Activated naive CD8-positive, alpha-beta T cell treated with anti-CD3 and anti-CD28 coated beads, Interleukin-2, amount 50 U/mL, for 24 hours (primary cell): ENCODE measurements around the gene E2F6.
A peak's percentile ranks its signal among the peaks of the same experiment; 100 is the strongest.

ENCODE experiments used
- ATAC-seq: fragments of 150-1000 bp; cut with Tn5 transposase; one replicate; pipeline ENCODE4 v1.10.0; 2021
- DNase-seq: peaks from one replicate; pipeline ENCODE4 v3.0.0; 2021
- H3K27ac Mint-ChIP-seq: one replicate; pipeline ENCODE4 v1.8.0; 2021; ENCODE audit warnings: mild to moderate bottlenecking, mixed read lengths
- H3K27me3 Mint-ChIP-seq: one replicate; pipeline ENCODE4 v1.8.0; 2021; ENCODE audit warnings: mixed read lengths
- H3K36me3 Mint-ChIP-seq: one replicate; pipeline ENCODE4 v1.8.0; 2021; ENCODE audit warnings: low read depth, mixed read lengths
- H3K4me1 Mint-ChIP-seq: one replicate; pipeline ENCODE4 v1.8.0; 2021; ENCODE audit warnings: mixed read lengths
- H3K4me3 Mint-ChIP-seq: one replicate; pipeline ENCODE4 v1.8.0; 2021; ENCODE audit warnings: mild to moderate bottlenecking, moderate library complexity, mixed read lengths
- H3K9me3 Mint-ChIP-seq: one replicate; pipeline ENCODE4 v1.8.0; 2021; ENCODE audit warnings: mixed read lengths

Gene E2F6

GRCh38 chr2:11420671-11421070 is 45.3 kb downstream of the E2F6 start:
- Mint-ChIP-seq H3K4me1 (no peaks in the 10 kb centered on the region), H3K4me3 (no peak overlapping the region), H3K9me3 (no peaks in the 10 kb centered on the region), H3K36me3 (peaks cover 4% of the 10 kb centered on the region), H3K27me3 (no peaks in the 10 kb centered on the region), H3K27ac (no peak overlapping the region)
- DNase-seq: no peak
- ATAC-seq: no peak

GRCh38 chr2:11420190-11420589 is 45.8 kb downstream of the E2F6 start:
- H3K4me1 Mint-ChIP-seq: no peaks in the 10 kb centered on the region
- no peak overlapping the region for H3K27ac Mint-ChIP-seq
- DNase-seq (no peak), ATAC-seq (no peak)
- no peaks in the 10 kb centered on the region for H3K9me3 Mint-ChIP-seq
- peaks cover 4% of the 10 kb centered on the region for H3K36me3 Mint-ChIP-seq
- H3K4me3 Mint-ChIP-seq: no peak overlapping the region
- H3K27me3 Mint-ChIP-seq: no peaks in the 10 kb centered on the region

- Mint-ChIP-seq H3K4me3 (no peak overlapping the region), H3K9me3 (no peaks in the 10 kb centered on the region), H3K27me3 (no peaks in the 10 kb centered on the region), H3K36me3 (peaks cover 4% of the 10 kb centered on the region), H3K27ac (no peak overlapping the region), H3K4me1 (no peaks in the 10 kb centered on the region)
- DNase-seq: no peak
- ATAC-seq: no peak
These were observed 46.2 kb downstream of the E2F6 start for GRCh38 chr2:11419781-11420180.

GRCh38 chr2:11417946-11418585 is 47.9 kb downstream of the E2F6 start:
- Mint-ChIP-seq H3K27me3 (no peaks in the 10 kb centered on the region), H3K9me3 (no peaks in the 10 kb centered on the region), H3K27ac (no peak overlapping the region), H3K36me3 (peaks cover 4% of the 10 kb centered on the region), H3K4me3 (no peak overlapping the region), H3K4me1 (no peaks in the 10 kb centered on the region)
- ATAC-seq: no peak
- DNase-seq: no peak

GRCh38 chr2:11416931-11417330 is 49.0 kb downstream of the E2F6 start:
- H3K36me3 Mint-ChIP-seq: peaks cover 4% of the 10 kb centered on the region
- H3K27me3 Mint-ChIP-seq: peaks cover 5% of the 10 kb centered on the region

GRCh38 chr2:11416186-11416585 is 49.8 kb downstream of the E2F6 start:
- Mint-ChIP-seq H3K27me3 (peaks cover 5% of the 10 kb centered on the region), H3K4me1 (no peaks in the 10 kb centered on the region), H3K9me3 (no peaks in the 10 kb centered on the region), H3K27ac (no peak overlapping the region), H3K4me3 (no peak overlapping the region), H3K36me3 (peaks cover 4% of the 10 kb centered on the region)
- ATAC-seq: no peak
- DNase-seq: no peak

More at GRCh38 chr2:11416931-11417330, 49.0 kb downstream of the E2F6 start:
- ATAC-seq: no peak
- H3K9me3 Mint-ChIP-seq: no peaks in the 10 kb centered on the region
- H3K4me3 Mint-ChIP-seq: no peak overlapping the region
- H3K4me1 Mint-ChIP-seq: no peaks in the 10 kb centered on the region
- no peak for DNase-seq
- H3K27ac Mint-ChIP-seq: no peak overlapping the region

- H3K27me3 Mint-ChIP-seq: peaks cover 5% of the 10 kb centered on the region
- H3K9me3 Mint-ChIP-seq: no peaks in the 10 kb centered on the region
- H3K4me3 Mint-ChIP-seq: no peak overlapping the region
- no peak overlapping the region for H3K27ac Mint-ChIP-seq
- no peak for DNase-seq
- no peaks in the 10 kb centered on the region for H3K4me1 Mint-ChIP-seq
- peaks cover 4% of the 10 kb centered on the region for H3K36me3 Mint-ChIP-seq
- ATAC-seq: no peak
These were observed 51.4 kb downstream of the E2F6 start for GRCh38 chr2:11414372-11415124.

GRCh38 chr2:11412449-11412810 is 53.5 kb downstream of the E2F6 start:
- Mint-ChIP-seq H3K27me3 (peaks cover 10% of the 10 kb centered on the region), H3K27ac (no peak overlapping the region)

GRCh38 chr2:11411768-11412448 is 54.1 kb downstream of the E2F6 start:
- Mint-ChIP-seq H3K27me3 (peaks cover 10% of the 10 kb centered on the region), H3K36me3 (no peaks in the 10 kb centered on the region), H3K4me1 (no peaks in the 10 kb centered on the region), H3K9me3 (no peaks in the 10 kb centered on the region), H3K4me3 (no peak overlapping the region), H3K27ac (no peak overlapping the region)
- ATAC-seq (no peak), DNase-seq (peak; percentile 7)

More at GRCh38 chr2:11412449-11412810, 53.5 kb downstream of the E2F6 start:
- H3K4me1 Mint-ChIP-seq: no peaks in the 10 kb centered on the region
- no peak for ATAC-seq
- DNase-seq: no peak
- no peak overlapping the region for H3K4me3 Mint-ChIP-seq
- no peaks in the 10 kb centered on the region for H3K36me3 Mint-ChIP-seq
- no peaks in the 10 kb centered on the region for H3K9me3 Mint-ChIP-seq

GRCh38 chr2:11411244-11411643 is 54.7 kb downstream of the E2F6 start:
- Mint-ChIP-seq H3K27ac (no peak overlapping the region), H3K27me3 (peaks cover 10% of the 10 kb centered on the region), H3K9me3 (no peaks in the 10 kb centered on the region), H3K36me3 (no peaks in the 10 kb centered on the region), H3K4me3 (no peak overlapping the region), H3K4me1 (no peaks in the 10 kb centered on the region)
- DNase-seq (no peak), ATAC-seq (no peak)

GRCh38 chr2:11410101-11410500 is 55.9 kb downstream of the E2F6 start:
- no peak for ATAC-seq
- H3K4me1 Mint-ChIP-seq: no peaks in the 10 kb centered on the region
- peaks cover 10% of the 10 kb centered on the region for H3K27me3 Mint-ChIP-seq
- DNase-seq: no peak
- no peaks in the 10 kb centered on the region for H3K9me3 Mint-ChIP-seq
- no peaks in the 10 kb centered on the region for H3K36me3 Mint-ChIP-seq
- H3K4me3 Mint-ChIP-seq: no peak overlapping the region
- H3K27ac Mint-ChIP-seq: no peak overlapping the region

GRCh38 chr2:11409572-11409959 is 56.4 kb downstream of the E2F6 start:
- ATAC-seq (no peak), DNase-seq (no peak)
- Mint-ChIP-seq H3K9me3 (no peaks in the 10 kb centered on the region), H3K27ac (no peak overlapping the region), H3K36me3 (no peaks in the 10 kb centered on the region), H3K4me3 (no peak overlapping the region), H3K27me3 (peaks cover 10% of the 10 kb centered on the region), H3K4me1 (no peaks in the 10 kb centered on the region)

- ATAC-seq (no peak), DNase-seq (no peak)
- H3K4me1 Mint-ChIP-seq: no peaks in the 10 kb centered on the region
These were observed 56.9 kb downstream of the E2F6 start for GRCh38 chr2:11408959-11409571.

GRCh38 chr2:11407413-11407812 is 58.5 kb downstream of the E2F6 start:
- Mint-ChIP-seq H3K4me3 (no peak overlapping the region), H3K9me3 (no peaks in the 10 kb centered on the region), H3K27me3 (peaks cover 7% of the 10 kb centered on the region), H3K36me3 (no peaks in the 10 kb centered on the region), H3K4me1 (no peaks in the 10 kb centered on the region), H3K27ac (no peak overlapping the region)
- DNase-seq (no peak), ATAC-seq (no peak)

More at GRCh38 chr2:11408959-11409571, 56.9 kb downstream of the E2F6 start:
- H3K27me3 Mint-ChIP-seq: peaks cover 10% of the 10 kb centered on the region
- H3K4me3 Mint-ChIP-seq: no peak overlapping the region
- no peaks in the 10 kb centered on the region for H3K9me3 Mint-ChIP-seq
- H3K27ac Mint-ChIP-seq: no peak overlapping the region
- no peaks in the 10 kb centered on the region for H3K36me3 Mint-ChIP-seq

- Mint-ChIP-seq H3K36me3 (no peaks in the 10 kb centered on the region), H3K27me3 (peaks cover 6% of the 10 kb centered on the region), H3K9me3 (no peaks in the 10 kb centered on the region), H3K27ac (no peak overlapping the region), H3K4me1 (no peaks in the 10 kb centered on the region), H3K4me3 (no peak overlapping the region)
- ATAC-seq (no peak), DNase-seq (no peak)
These were observed 59.0 kb downstream of the E2F6 start for GRCh38 chr2:11406958-11407381.
